ENCODE data around the gene CH25H. TPM values are rescaled to one million over a fixed set of nuclear protein-coding genes. Genes with fewer than 3 reads are reported as not detected.
A peak's percentile ranks its signal among the peaks of the same experiment; 100 is the strongest.

CH25H gene
- total RNA-seq, 4 donors from 2014 or later, result 1.1 to 2.1 TPM; not detected in 2

GRCh38 chr10:89164080-89164479, 43.0 kb downstream of the CH25H start:
- Histone ChIP-seq H3K4me3 (no peak overlapping the region), H3K4me1 (peaks cover 0 to 3% (median 0%) of the 10 kb centered on the region in 4 donors), H3K36me3 (no peaks in the 10 kb centered on the region), H3K27ac (peak overlapping the region in 2 of 4 donors; percentile 21 to 36), H3K27me3 (no peaks in the 10 kb centered on the region), H3K9me3 (no peaks in the 10 kb centered on the region)
- TF ChIP-seq POLR2AphosphoS5 (IDR thresholded peaks at IDR 0.05), result no peak
- TF ChIP-seq EP300 (IDR thresholded peaks at IDR 0.05; ENCODE audit: low read depth), result no peak
- TF ChIP-seq POLR2A (IDR thresholded peaks at IDR 0.05), result no peak
- TF ChIP-seq, protein P1, sequence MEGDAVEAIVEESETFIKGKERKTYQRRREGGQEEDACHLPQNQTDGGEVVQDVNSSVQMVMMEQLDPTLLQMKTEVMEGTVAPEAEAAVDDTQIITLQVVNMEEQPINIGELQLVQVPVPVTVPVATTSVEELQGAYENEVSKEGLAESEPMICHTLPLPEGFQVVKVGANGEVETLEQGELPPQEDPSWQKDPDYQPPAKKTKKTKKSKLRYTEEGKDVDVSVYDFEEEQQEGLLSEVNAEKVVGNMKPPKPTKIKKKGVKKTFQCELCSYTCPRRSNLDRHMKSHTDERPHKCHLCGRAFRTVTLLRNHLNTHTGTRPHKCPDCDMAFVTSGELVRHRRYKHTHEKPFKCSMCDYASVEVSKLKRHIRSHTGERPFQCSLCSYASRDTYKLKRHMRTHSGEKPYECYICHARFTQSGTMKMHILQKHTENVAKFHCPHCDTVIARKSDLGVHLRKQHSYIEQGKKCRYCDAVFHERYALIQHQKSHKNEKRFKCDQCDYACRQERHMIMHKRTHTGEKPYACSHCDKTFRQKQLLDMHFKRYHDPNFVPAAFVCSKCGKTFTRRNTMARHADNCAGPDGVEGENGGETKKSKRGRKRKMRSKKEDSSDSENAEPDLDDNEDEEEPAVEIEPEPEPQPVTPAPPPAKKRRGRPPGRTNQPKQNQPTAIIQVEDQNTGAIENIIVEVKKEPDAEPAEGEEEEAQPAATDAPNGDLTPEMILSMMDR (IDR thresholded peaks at IDR 0.05), result no peak
- WGBS, 2 donors (ENCODE audit: low coverage in 1 of 2), result 57 to 66% methylated on average over 3 of the region's 3 CpGs
- DNase-seq, result no peak
- intact Hi-C loops (cut with DNase I; ENCODE audit: low total_unique reads) (no loop called here), in situ Hi-C loops (cut with MboI; ENCODE audit: low pct_ligation_motif_present in 1 of 4, low pct_unique_long_range_greater_than_20kb in 1 of 4, low sequenced_read_pairs in 3 of 4) (no loop called here)

GRCh38 chr10:89163265-89163995, 43.7 kb downstream of the CH25H start:
- Histone ChIP-seq H3K4me1 (peaks cover 0 to 3% (median 0%) of the 10 kb centered on the region in 4 donors), H3K9me3 (no peaks in the 10 kb centered on the region), H3K27ac (peak overlapping the region in 2 of 4 donors; percentile 21 to 36), H3K4me3 (no peak overlapping the region), H3K36me3 (no peaks in the 10 kb centered on the region), H3K27me3 (no peaks in the 10 kb centered on the region)
- TF ChIP-seq POLR2A (IDR thresholded peaks at IDR 0.05) (no peak), POLR2AphosphoS5 (IDR thresholded peaks at IDR 0.05) (peak in 1 of 3 donors; percentile 53), EP300 (IDR thresholded peaks at IDR 0.05; ENCODE audit: low read depth) (no peak)
- TF ChIP-seq, protein P1 (IDR thresholded peaks at IDR 0.05), result no peak
- 40 to 54% methylated on average over 2 to 6 of the region's 6 CpGs for WGBS, 2 donors (ENCODE audit: low coverage in 1 of 2)
- in situ Hi-C loops (cut with MboI; ENCODE audit: low pct_ligation_motif_present in 1 of 4, low pct_unique_long_range_greater_than_20kb in 1 of 4, low sequenced_read_pairs in 3 of 4) (no loop called here), intact Hi-C loops (cut with DNase I; ENCODE audit: low total_unique reads) (no loop called here)
- peak; percentile 41 for DNase-seq

DNA sequence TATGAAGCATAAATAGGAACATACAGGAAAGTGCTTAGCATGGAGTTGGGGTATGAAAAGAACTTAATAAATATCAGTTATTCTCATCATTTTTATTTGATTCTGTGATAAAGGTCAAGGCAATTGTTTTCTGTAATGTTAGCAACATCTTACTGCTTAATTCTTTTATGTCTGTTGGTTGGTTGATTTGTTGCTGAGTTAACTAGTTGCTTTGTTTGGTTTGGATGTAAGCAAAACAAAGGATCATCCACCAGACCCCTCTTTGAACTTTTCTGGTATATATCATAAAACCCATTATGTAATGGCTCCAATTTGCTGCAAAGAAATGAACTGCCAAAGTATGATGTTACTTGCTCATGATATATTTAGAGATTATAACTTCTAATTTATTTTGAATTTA, 44.5 kb downstream of the CH25H start:
- H3K36me3 ChIP-seq, result no peaks in the 10 kb centered on the region
- no peak overlapping the region for H3K4me3 ChIP-seq
- no peak for DNase-seq
- peaks cover 0 to 3% (median 0%) of the 10 kb centered on the region in 4 donors for H3K4me1 ChIP-seq
- intact Hi-C loops (cut with DNase I; ENCODE audit: low total_unique reads) (no loop called here), in situ Hi-C loops (cut with MboI; ENCODE audit: low pct_ligation_motif_present in 1 of 4, low pct_unique_long_range_greater_than_20kb in 1 of 4, low sequenced_read_pairs in 3 of 4) (no loop called here)
- no peaks in the 10 kb centered on the region for H3K9me3 ChIP-seq
- H3K27me3 ChIP-seq, result no peaks in the 10 kb centered on the region
- TF ChIP-seq EP300 (IDR thresholded peaks at IDR 0.05; ENCODE audit: low read depth) (no peak), POLR2AphosphoS5 (IDR thresholded peaks at IDR 0.05) (no peak), POLR2A (IDR thresholded peaks at IDR 0.05) (no peak)
- no peak overlapping the region for H3K27ac ChIP-seq

- in situ Hi-C loops (cut with MboI; ENCODE audit: low pct_ligation_motif_present in 1 of 4, low pct_unique_long_range_greater_than_20kb in 1 of 4, low sequenced_read_pairs in 3 of 4) (no loop called here), intact Hi-C loops (cut with DNase I; ENCODE audit: low total_unique reads) (no loop called here)
- Histone ChIP-seq H3K4me1 (peaks cover 0 to 3% (median 0%) of the 10 kb centered on the region in 4 donors), H3K27ac (no peak overlapping the region), H3K27me3 (no peaks in the 10 kb centered on the region), H3K4me3 (no peak overlapping the region), H3K9me3 (no peaks in the 10 kb centered on the region), H3K36me3 (no peaks in the 10 kb centered on the region)
- TF ChIP-seq, protein P1 (IDR thresholded peaks at IDR 0.05), result no peak
- TF ChIP-seq POLR2AphosphoS5 (IDR thresholded peaks at IDR 0.05), result no peak
- TF ChIP-seq EP300 (IDR thresholded peaks at IDR 0.05; ENCODE audit: low read depth), result no peak
- TF ChIP-seq POLR2A (IDR thresholded peaks at IDR 0.05), result no peak
- WGBS, 2 donors (ENCODE audit: low coverage in 1 of 2), result 68 to 78% methylated on average over 1 of the region's 1 CpG
- no peak for DNase-seq
These were observed 46.8 kb downstream of the CH25H start for GRCh38 chr10:89160339-89160738.
